Muscle layer of colon (tissue), 2 donors: ENCODE data around the gene SPSB1.

Experiments used
- H3K27ac ChIP-seq: one replicate; pipeline ENCODE4 v1.7.0; 2013; ENCODE audit warnings: low read depth, mild to moderate bottlenecking, low read length, moderate library complexity
- H3K27me3 ChIP-seq, 2 donors: one replicate each; pipeline ENCODE4 v1.7.0; 2013; ENCODE audit warnings: low read length in 2 of 2, mild to moderate bottlenecking in 2 of 2; ENCODE audit not compliant: insufficient read depth in 2 of 2, control insufficient read depth in 1 of 2
- H3K36me3 ChIP-seq: one replicate; pipeline ENCODE4 v1.7.0; 2013; ENCODE audit warnings: mild to moderate bottlenecking, low read length; ENCODE audit not compliant: insufficient read depth
- H3K4me1 ChIP-seq: one replicate; pipeline ENCODE4 v1.7.0; 2013; ENCODE audit warnings: mild to moderate bottlenecking, low read length; ENCODE audit not compliant: insufficient read depth
- H3K4me3 ChIP-seq, 2 donors: one replicate each; pipeline ENCODE4 v1.7.0; 2013; ENCODE audit warnings: low read length in 2 of 2, low read depth in 1 of 2, mild to moderate bottlenecking in 1 of 2, moderate library complexity in 1 of 2
- H3K9ac ChIP-seq: one replicate; pipeline ENCODE4 v1.7.0; 2013; ENCODE audit warnings: low read length
- H3K9me3 ChIP-seq: one replicate; pipeline ENCODE4 v1.7.0; 2013; ENCODE audit warnings: mild to moderate bottlenecking, low read length
- donor health status: abdominal sarcoma.
- donor health status: Adenocarcinoma of cecum.

SPSB1 gene

DNA sequence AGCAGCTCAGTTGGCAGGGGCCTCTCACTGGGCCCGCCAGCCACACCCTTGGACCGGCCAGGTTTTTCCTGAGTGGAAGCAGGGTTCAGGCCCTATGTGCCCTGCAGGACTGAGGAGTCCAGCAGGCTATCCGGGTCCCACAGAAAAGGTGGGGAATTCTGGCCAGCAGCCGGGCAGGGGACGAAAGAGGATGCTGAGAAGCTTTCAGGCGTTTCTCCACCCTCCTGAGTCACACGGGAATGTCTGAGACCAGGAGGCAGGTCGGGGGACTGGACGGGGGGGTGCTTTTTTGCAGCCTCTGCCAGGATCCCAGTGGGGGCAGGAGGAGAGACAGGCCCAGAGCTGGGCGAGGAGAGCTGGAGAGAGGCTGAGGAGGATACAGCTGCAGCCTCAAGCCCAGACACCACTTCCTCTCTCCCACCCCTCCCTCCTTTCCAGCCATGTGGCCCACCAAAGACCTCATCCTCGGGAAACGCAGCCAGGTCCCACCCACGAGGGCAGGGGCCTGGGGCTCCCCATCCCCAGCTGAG is 105.4 kb downstream of the SPSB1 start:
- Histone ChIP-seq H3K4me1 (peaks cover 10% of the 10 kb centered on the region), H3K27ac (no peak overlapping the region), H3K27me3 (no peaks in the 10 kb centered on the region), H3K36me3 (no peaks in the 10 kb centered on the region), H3K9ac (no peak overlapping the region), H3K9me3 (no peaks in the 10 kb centered on the region), H3K4me3 (no peak overlapping the region)

GRCh38 chr1:9399510-9400424 is 107.1 kb downstream of the SPSB1 start:
- Histone ChIP-seq H3K27me3 (no peaks in the 10 kb centered on the region), H3K9ac (no peak overlapping the region), H3K9me3 (no peaks in the 10 kb centered on the region), H3K27ac (no peak overlapping the region), H3K4me3 (no peak overlapping the region), H3K36me3 (no peaks in the 10 kb centered on the region), H3K4me1 (peaks cover 10% of the 10 kb centered on the region)

DNA sequence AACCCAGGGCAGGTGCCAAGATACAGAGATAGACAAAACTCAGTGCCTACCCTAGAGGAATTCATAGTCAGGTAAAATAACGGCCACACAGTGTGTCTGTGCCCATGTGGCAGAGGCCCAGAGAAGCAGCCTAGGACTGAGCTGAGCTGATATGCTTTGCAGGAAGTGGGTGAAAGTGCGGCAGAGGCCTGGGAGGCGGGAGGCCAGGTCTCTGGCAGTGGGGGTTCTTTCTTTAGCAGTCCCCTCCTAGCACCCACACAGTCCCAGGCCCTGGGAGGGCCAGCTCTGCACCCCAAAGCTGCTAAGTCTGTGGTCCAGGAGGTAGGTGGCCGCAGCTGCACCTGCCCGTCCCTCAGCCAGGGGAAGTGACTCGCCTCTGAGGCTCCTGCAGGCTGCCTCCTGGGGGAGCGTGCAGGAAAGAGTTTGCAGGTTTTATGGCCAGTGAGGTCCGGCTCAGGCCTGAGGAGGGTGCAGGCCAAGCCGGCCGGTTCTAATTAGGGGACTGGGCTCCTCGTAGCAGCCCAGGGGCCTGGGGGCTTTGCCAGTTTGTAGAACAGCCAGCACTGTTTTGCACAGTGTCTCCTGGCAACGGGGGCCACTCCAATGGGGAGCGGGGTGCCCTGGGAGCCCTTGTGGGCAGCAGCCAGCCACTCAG is 107.9 kb downstream of the SPSB1 start:
- peaks cover 10% of the 10 kb centered on the region for H3K4me1 ChIP-seq
- no peak overlapping the region for H3K27ac ChIP-seq
- no peaks in the 10 kb centered on the region for H3K36me3 ChIP-seq
- H3K9ac ChIP-seq, result no peak overlapping the region
- H3K27me3 ChIP-seq, result no peaks in the 10 kb centered on the region
- no peaks in the 10 kb centered on the region for H3K9me3 ChIP-seq
- no peak overlapping the region for H3K4me3 ChIP-seq

DNA sequence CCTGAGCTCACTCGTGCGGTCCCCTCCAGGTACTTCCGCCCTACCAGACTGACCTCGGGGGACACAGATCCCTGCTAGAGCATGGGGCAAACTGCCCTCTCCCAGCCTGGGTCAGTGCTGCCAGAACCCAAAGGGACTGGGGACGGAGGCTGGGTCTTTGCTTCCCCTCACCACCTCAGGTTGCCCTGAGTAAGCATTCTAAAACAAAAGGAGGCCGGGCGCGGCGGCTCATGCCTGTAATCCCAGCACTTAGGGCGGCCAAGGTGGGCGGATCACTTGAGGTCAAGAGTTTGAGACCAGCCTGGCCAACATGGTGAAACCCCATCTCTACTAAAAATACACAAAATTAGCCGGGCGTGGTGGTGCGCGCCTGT is 108.4 kb downstream of the SPSB1 start:
- H3K9ac ChIP-seq, result no peak overlapping the region
- H3K27ac ChIP-seq, result no peak overlapping the region
- H3K36me3 ChIP-seq, result no peaks in the 10 kb centered on the region
- peaks cover 10% of the 10 kb centered on the region for H3K4me1 ChIP-seq
- no peak overlapping the region for H3K4me3 ChIP-seq
- H3K27me3 ChIP-seq, result no peaks in the 10 kb centered on the region
- no peaks in the 10 kb centered on the region for H3K9me3 ChIP-seq

GRCh38 chr1:9402256-9402616 is 109.5 kb downstream of the SPSB1 start:
- H3K9ac ChIP-seq, result no peak overlapping the region
- H3K9me3 ChIP-seq, result no peaks in the 10 kb centered on the region
- no peak overlapping the region for H3K4me3 ChIP-seq
- H3K4me1 ChIP-seq, result peaks cover 10% of the 10 kb centered on the region
- H3K36me3 ChIP-seq, result no peaks in the 10 kb centered on the region
- H3K27ac ChIP-seq, result no peak overlapping the region
- H3K27me3 ChIP-seq, result no peaks in the 10 kb centered on the region

- peaks cover 10% of the 10 kb centered on the region for H3K4me1 ChIP-seq
- no peak overlapping the region for H3K4me3 ChIP-seq
- no peak overlapping the region for H3K9ac ChIP-seq
- no peaks in the 10 kb centered on the region for H3K36me3 ChIP-seq
- no peaks in the 10 kb centered on the region for H3K27me3 ChIP-seq
- no peak overlapping the region for H3K27ac ChIP-seq
- H3K9me3 ChIP-seq, result no peaks in the 10 kb centered on the region
Observed at GRCh38 chr1:9402717-9403225, 110.1 kb downstream of the SPSB1 start.

DNA sequence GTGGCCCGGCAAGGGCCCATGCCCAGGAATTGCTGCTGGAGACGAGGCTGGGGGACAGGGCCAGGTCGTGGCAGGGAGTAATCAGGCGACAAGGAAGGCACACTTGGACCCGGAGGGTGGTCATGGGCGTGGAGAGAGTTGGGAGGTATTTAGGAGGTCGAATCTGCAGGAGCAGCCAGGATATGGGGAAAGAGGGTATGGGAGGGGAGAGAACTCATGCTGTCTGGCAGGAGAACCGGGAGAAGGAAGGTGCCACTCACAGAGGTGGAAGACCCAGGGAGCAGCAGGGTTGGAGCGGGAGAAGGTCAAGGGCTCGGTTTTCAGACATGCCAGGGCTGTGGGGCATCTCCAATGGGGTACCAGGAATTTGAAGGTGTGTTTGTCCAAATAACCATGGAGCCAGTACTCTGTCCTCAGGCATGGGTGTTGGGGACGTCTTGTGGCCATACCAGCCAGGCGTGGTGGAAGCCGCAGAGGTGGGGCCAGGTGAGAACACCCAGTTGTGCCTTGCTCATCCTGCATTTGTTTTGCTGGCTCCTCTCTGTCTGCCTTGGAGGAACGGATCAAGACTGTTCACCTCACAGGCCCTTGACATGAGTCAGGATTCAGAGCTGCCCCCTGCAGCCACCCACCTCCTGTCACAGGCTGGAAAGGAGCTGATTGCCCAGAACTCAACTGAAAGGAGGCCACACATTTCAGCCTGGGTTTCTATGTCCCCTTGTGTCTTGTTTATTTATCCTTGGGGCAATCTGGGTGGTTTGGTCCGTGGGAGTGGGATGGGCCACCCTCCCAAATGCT is 111.6 kb downstream of the SPSB1 start:
- no peak overlapping the region for H3K27ac ChIP-seq
- no peaks in the 10 kb centered on the region for H3K36me3 ChIP-seq
- no peak overlapping the region for H3K4me3 ChIP-seq
- H3K4me1 ChIP-seq, result peaks cover 10% of the 10 kb centered on the region
- H3K9ac ChIP-seq, result no peak overlapping the region
- H3K27me3 ChIP-seq, result no peaks in the 10 kb centered on the region
- no peaks in the 10 kb centered on the region for H3K9me3 ChIP-seq

GRCh38 chr1:9406111-9406510 is 113.4 kb downstream of the SPSB1 start:
- no peaks in the 10 kb centered on the region for H3K36me3 ChIP-seq
- no peaks in the 10 kb centered on the region for H3K27me3 ChIP-seq
- H3K27ac ChIP-seq, result no peak overlapping the region
- no peaks in the 10 kb centered on the region for H3K9me3 ChIP-seq
- H3K4me3 ChIP-seq, result no peak overlapping the region
- no peaks in the 10 kb centered on the region for H3K4me1 ChIP-seq
- no peak overlapping the region for H3K9ac ChIP-seq

DNA sequence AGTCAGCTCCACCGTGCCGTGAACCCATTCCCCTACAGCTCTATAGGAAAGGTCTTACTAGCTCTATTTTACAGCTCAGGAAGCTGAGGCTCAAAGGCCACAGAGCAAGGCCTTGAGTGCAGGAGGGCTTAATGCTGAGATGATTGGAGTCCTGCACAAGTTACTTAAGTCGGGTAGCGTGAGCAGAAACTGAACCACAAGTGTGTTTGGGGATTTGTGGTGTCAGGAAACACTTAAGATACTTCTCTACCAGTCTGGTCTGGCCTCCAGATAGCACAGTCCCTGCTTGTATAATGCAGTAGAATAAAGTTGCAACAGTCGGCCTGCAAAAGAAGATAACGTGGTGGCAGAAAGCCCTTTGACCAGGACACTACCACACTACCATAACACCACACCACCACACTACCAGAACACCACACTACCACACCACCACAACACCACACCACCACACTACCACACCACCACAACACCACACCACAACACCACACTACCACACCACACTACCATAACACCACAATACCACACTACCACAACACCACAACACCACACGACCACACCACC is 118.1 kb downstream of the SPSB1 start:
- H3K4me3 ChIP-seq, result no peak overlapping the region
- H3K4me1 ChIP-seq, result peaks cover 18% of the 10 kb centered on the region
- no peak overlapping the region for H3K9ac ChIP-seq
- no peaks in the 10 kb centered on the region for H3K27me3 ChIP-seq
- H3K9me3 ChIP-seq, result no peaks in the 10 kb centered on the region
- no peak overlapping the region for H3K27ac ChIP-seq
- H3K36me3 ChIP-seq, result no peaks in the 10 kb centered on the region

DNA sequence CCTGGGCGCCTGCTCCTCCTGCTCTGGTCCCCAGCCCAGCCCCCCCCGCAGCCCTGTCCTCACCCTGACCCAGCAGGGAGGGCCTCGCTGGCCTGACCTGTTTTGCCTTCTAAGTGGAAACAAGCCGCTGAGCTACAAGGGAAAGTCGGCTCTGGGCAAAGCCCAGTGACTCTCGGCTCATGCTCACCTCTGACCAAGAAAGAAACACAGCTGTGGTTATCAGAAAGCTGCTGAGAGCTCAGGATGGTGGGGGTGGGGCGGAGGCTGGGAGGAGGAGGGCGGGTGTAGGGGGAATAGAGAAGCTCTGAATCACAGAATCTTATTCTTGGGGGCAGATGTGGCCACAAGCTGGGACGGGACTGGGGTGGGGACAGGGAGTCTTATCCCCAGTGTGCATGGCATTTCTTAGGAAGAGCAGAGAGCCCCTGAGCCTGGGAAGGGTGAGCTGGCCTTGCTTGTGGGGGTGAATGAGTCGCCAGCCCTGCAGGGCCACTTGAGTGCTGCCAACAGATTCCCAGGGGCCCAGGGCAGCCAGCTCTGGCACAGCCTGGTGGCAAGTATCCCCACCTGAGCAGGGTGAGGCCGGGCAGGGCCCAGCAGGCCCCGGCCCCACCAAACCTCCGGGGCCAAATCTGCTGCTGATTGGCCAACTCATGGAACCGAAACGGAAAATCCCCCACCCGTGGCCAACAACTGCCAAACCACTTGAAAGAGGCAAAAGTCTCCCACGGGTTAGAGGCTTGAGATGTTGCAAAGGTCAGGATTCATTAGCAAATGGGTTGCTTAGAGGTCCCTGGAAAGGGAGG is 120.6 kb downstream of the SPSB1 start:
- Histone ChIP-seq H3K4me1 (peaks cover 18% of the 10 kb centered on the region), H3K9me3 (no peaks in the 10 kb centered on the region), H3K27me3 (no peaks in the 10 kb centered on the region), H3K27ac (peak overlapping the region; percentile 79), H3K4me3 (no peak overlapping the region), H3K36me3 (no peaks in the 10 kb centered on the region), H3K9ac (no peak overlapping the region)
